C1 segment of cervical spinal cord (tissue), 14 donors: Measurements from ENCODE around the gene CLCNKA.
"Not testable (repeated sequence)": the region's sequence is repeated elsewhere in the genome, so short reads cannot be mapped to it uniquely, and the experiment has no call there.

Source experiments
- DNase-seq, 14 donors: peaks; one replicate each; lab custom pipeline; 2025; lab: John Stamatoyannopoulos, UW

The CLCNKA gene

GRCh38 chr1:16017461-16018303, 4.2 kb upstream of the CLCNKA start, which contains the start of gene HSPB7:
HSPB7 (minus strand) TSS chr1:16018043; CDS start chr1:16017963, 80 bp downstream.
- DNase-seq, result peak in 11 of 14 donors; percentile 7 to 95 (median 33)

GRCh38 chr1:16018308-16018707, 3.5 kb upstream of the CLCNKA start:
- DNase-seq, result no peak

- DNase-seq, result peak in 1 of 14 donors; percentile 19
Observed at GRCh38 chr1:16018749-16019643, 2.8 kb upstream of the CLCNKA start.

- DNase-seq, result peak in 4 of 14 donors; percentile 8 to 79 (median 12)
Observed at GRCh38 chr1:16019644-16020277, 2.1 kb upstream of the CLCNKA start.

- DNase-seq, result no peak
Observed at GRCh38 chr1:16020325-16020724, 1.5 kb upstream of the CLCNKA start.

- not testable (repeated sequence) for DNase-seq
Observed at GRCh38 chr1:16020878-16021277, 958 bp upstream of the CLCNKA start.

GRCh38 chr1:16022393-16022792, 557 bp downstream of the CLCNKA start:
- no peak for DNase-seq

- DNase-seq, result no peak
Observed at GRCh38 chr1:16023050-16023653, 1.3 kb downstream of the CLCNKA start.

- not testable (repeated sequence) for DNase-seq
Observed at GRCh38 chr1:16026302-16026701, 4.5 kb downstream of the CLCNKA start.

- DNase-seq, result no peak
Observed at GRCh38 chr1:16026723-16027484, 5.1 kb downstream of the CLCNKA start.

- no peak for DNase-seq
Observed at GRCh38 chr1:16028237-16029002, 6.6 kb downstream of the CLCNKA start.

- DNase-seq, result not testable (repeated sequence)
Observed at GRCh38 chr1:16029003-16029268, 7.1 kb downstream of the CLCNKA start.

GRCh38 chr1:16029288-16029687, 7.5 kb downstream of the CLCNKA start:
- DNase-seq, result no peak

GRCh38 chr1:16031551-16031950, 9.7 kb downstream of the CLCNKA start:
- no peak for DNase-seq

GRCh38 chr1:16032388-16033102, 10.7 kb downstream of the CLCNKA start:
- peak in 13 of 14 donors; percentile 15 to 89 (median 45) for DNase-seq

GRCh38 chr1:16033103-16033632, 11.3 kb downstream of the CLCNKA start:
- not testable (repeated sequence) for DNase-seq

- not testable (repeated sequence) for DNase-seq
Observed at GRCh38 chr1:16036461-16036860, 14.6 kb downstream of the CLCNKA start.

GRCh38 chr1:16038620-16038912, 16.7 kb downstream of the CLCNKA start:
- DNase-seq, result no peak

- DNase-seq, result peak in 1 of 14 donors; percentile 93
Observed at GRCh38 chr1:16039871-16040270, 18.0 kb downstream of the CLCNKA start.
